NK-92 (cell line): Measurements from ENCODE around the gene PTK6.

Experiments used
- DNase-seq: peaks from one replicate; lab custom pipeline; 2025; ENCODE audit not compliant: unreplicated experiment; lab: John Stamatoyannopoulos, UW

The PTK6 gene

GRCh38 chr20:63532449-63532971 lies 4.7 kb downstream of the PTK6 start:
- DNase-seq, result no peak

- DNase-seq, result no peak
Observed at GRCh38 chr20:63531686-63532448, 5.3 kb downstream of the PTK6 start.

GRCh38 chr20:63530788-63531160 lies 6.4 kb downstream of the PTK6 start:
- no peak for DNase-seq

GRCh38 chr20:63529861-63530787 lies 7.1 kb downstream of the PTK6 start:
- DNase-seq, result no peak

- no peak for DNase-seq
Observed at GRCh38 chr20:63529180-63529860, 7.9 kb downstream of the PTK6 start.

- no peak for DNase-seq
Observed at GRCh38 chr20:63527184-63527583, 10.0 kb downstream of the PTK6 start.

- no peak for DNase-seq
Observed at GRCh38 chr20:63525971-63526370, 11.2 kb downstream of the PTK6 start.

GRCh38 chr20:63525185-63525584 lies 12.0 kb downstream of the PTK6 start:
- DNase-seq, result no peak

- DNase-seq, result no peak
Observed at GRCh38 chr20:63522981-63523611, 14.1 kb downstream of the PTK6 start.

GRCh38 chr20:63522091-63522868 lies 14.9 kb downstream of the PTK6 start:
- no peak for DNase-seq

- no peak for DNase-seq
Observed at GRCh38 chr20:63521602-63522001, 15.6 kb downstream of the PTK6 start.

- no peak for DNase-seq
Observed at GRCh38 chr20:63520934-63521601, 16.1 kb downstream of the PTK6 start.

GRCh38 chr20:63520504-63520933 lies 16.7 kb downstream of the PTK6 start, which contains the start of gene PPDPF:
Gene PPDPF (plus strand): TSS chr20:63520765. CDS start chr20:63521309, 544 bp downstream.
- peak; percentile 26 for DNase-seq

- no peak for DNase-seq
Observed at GRCh38 chr20:63519668-63520503, 17.3 kb downstream of the PTK6 start.

GRCh38 chr20:63518946-63519667 lies 18.1 kb downstream of the PTK6 start:
- DNase-seq, result no peak

GRCh38 chr20:63518351-63518861 lies 18.8 kb downstream of the PTK6 start:
- DNase-seq, result no peak
